Right renal pelvis (tissue), 4 donors: Measurements from ENCODE around the gene OR2V2. TPM values are rescaled to one million over a fixed set of nuclear protein-coding genes. Genes with fewer than 3 reads are reported as not detected.
"Not testable (repeated sequence)": the region's sequence is repeated elsewhere in the genome, so short reads cannot be mapped to it uniquely, and the experiment has no call there.

ENCODE experiments used
- DNase-seq, 4 donors: peaks; one replicate each; pipeline ENCODE4 v3.0.0-alpha.2; 2013; ENCODE audit warnings: low read depth in 4 of 4, low spot score in 3 of 4, missing footprints in 1 of 4
- polyA plus RNA-seq, 4 donors: library from polyadenylated mRNA; unstranded; fragments of 120-200 nt; gene quantifications; one replicate each; pipeline ENCODE4 v1.2.1, GENCODE V29; 2013; ENCODE audit not compliant: insufficient read length in 4 of 4

Gene OR2V2
- polyA plus RNA-seq, 4 donors: 0.01 TPM; not detected in 3

DNA sequence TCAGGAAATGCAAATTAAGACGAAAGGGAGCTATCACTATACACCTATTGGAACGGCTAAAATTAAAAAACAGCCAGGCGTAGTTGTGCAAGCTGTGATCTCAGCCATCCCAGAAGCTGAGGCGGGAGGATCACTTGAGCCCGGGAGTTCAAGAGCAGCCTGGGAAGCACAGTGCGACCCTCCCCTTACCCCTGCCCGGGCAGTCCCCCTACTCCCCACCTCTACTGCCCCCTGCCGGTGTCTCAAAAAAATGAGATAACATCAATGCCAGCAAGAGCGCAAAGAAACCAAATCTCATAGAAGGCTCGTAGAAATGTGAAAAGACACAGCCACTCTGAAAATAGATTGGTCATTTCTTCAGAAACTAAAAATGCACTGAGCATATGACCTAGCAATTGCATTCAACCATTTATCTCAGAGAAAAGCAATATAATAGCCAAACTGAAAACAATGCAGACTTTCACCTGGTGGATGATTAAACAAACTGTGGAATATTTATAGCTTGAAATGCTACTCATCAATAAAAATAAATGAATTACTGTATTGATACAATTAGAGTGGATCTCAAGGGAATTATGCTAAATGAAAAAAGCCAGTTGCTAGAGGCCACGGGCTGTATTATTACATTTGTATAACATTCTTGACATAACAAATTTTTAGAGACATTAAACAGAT lies 20.6 kb downstream of the OR2V2 start:
- DNase-seq: no peak

GRCh38 chr5:181168595-181169118 lies 21.3 kb downstream of the OR2V2 start:
- no peak for DNase-seq

DNA sequence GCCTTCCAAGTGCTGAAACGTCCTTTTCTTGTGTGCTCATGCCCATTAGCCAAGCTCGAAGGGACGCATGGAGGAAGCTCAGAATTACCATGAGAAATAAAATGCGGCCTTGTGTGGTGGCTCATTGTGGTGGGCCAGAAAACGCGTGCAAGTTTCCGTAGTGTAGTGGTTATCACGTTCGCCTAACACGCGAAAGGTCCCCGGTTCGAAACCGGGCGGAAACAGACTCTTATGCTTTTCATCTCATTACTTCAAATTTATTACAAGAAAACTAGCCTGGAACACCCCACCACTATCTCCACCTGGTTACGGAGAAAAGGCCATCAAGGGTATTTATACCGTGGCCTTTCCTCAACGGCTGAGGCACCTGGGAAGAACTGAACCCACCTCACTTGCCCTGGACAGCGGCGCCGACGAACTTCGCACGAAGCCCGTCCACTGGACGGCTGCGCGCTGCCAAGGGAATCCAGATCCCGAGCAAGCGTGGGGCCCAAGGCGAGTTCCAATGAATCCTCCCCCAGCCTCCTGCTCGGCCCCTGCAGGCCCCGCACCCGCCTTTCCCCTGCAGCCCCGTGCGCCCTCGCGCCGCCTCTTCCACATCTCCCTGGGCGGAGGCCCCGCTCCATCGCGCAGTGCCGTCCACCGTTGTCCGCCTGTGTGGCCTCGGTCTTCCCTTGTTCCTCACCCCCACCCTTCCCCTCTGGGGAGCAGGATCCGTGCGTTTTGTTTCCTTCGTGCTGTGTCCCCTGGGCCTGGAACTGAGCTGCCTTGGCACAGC lies 22.3 kb downstream of the OR2V2 start:
- DNase-seq: not testable (repeated sequence)

GRCh38 chr5:181170237-181170825 lies 22.9 kb downstream of the OR2V2 start:
- DNase-seq: no peak

DNA sequence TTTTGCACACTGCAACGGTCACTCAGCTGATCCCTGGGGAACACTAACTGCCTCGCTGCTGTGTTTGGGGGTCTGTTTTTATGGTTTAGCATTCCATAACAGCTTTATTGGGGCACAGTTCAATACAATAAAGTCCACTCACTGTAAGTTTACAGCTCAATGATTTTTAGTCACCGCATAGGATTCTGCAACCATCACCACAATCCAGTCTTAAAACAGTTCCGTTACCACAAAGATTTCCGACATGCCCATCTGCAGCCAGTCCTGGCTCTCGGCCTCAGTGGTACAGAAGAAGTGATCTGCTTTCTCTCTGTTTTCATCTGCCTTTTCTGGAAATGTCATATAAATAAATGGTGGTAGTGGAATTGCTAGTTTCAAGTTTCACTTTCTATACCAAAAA lies 23.6 kb downstream of the OR2V2 start:
- DNase-seq: no peak

DNA sequence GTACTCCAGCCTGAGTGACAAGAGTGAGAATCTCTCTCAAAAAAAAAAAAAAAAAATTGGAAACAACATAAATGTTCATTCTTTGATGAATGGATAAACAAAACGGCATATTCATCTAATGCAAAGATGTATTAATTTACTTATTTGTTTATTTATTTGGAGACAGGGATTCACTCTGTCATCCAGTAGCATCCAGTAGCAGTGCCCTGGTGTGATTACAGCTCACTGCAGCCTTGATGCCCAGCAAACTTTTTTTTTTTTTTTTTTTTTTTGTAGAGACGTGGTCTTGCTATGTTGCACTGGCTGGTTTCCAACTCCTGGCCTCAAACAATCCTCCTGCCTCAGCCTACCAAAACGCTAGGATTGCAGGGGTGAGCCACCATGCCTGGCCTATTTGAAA lies 24.4 kb downstream of the OR2V2 start:
- no peak for DNase-seq

GRCh38 chr5:181173027-181173419 lies 25.6 kb downstream of the OR2V2 start:
- DNase-seq: no peak

- no peak for DNase-seq
Measured at GRCh38 chr5:181173420-181174342, 26.3 kb downstream of the OR2V2 start.

- no peak for DNase-seq
Measured at GRCh38 chr5:181176254-181176952, 29.0 kb downstream of the OR2V2 start.

- not testable (repeated sequence) for DNase-seq
Measured at GRCh38 chr5:181177559-181177958, 30.2 kb downstream of the OR2V2 start.

DNA sequence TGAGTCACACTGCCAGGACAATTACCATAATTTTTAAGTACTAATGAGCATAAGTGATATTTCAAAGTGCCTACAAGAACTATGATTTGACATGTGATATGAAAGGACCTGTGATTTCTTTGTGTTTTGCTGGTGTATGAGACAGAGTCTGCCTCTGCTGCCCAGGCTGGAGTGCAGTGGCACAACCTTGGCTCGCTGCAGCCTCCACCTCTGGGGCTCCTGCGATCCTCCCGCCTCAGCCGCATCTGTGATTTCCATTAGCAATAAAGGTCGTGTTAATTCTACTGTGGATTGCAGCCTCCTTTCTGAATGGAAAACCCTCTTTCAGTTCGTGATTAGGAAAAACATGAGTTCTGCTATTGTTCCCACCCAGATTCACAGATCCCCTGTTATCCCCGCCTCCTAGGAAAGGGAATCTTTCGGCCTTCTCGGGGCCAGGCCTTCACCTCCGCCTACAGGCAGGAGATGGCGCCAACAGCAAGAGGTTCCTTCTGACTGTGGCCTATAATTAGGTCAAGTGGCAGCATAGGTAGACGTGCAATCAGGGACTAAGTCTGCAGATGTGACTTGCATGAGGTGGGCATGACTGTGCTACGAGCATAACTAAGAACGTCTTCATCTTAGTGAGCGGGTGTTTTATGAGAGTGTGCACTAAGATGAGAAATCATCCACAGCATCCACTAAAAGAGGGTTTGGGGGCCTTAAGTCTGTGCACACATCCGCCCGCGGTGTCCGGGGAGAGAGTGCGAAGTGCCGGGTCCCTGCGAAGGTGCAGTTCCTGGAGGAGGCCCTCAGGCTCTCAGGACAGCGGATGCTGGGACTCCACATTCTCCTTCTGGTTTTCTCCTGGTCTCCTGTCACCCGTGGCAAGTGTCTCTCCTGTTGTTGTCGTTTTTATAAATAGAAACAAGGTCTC lies 34.5 kb downstream of the OR2V2 start:
- DNase-seq: no peak

GRCh38 chr5:181182651-181183050 lies 35.3 kb downstream of the OR2V2 start:
- DNase-seq: no peak

DNA sequence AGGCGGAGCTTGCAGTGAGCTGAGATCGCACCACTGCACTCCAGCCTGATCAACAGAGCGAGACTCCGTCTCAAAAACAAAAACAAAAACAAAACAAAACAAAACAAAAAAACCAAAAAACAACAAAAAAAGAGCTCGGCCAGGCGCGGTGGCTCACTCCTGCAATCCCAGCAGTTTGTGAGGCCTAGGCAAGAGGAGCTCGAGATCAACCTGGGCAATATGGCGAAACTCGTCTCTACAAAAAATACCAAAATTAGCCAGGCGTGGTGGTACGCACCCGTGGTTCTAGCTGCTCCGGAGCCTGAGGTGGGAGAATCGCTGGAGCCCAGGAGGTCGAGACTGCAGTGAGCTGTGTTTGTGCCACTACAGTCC lies 37.4 kb downstream of the OR2V2 start:
- DNase-seq: no peak

GRCh38 chr5:181185560-181185959 lies 38.2 kb downstream of the OR2V2 start:
- no peak for DNase-seq

DNA sequence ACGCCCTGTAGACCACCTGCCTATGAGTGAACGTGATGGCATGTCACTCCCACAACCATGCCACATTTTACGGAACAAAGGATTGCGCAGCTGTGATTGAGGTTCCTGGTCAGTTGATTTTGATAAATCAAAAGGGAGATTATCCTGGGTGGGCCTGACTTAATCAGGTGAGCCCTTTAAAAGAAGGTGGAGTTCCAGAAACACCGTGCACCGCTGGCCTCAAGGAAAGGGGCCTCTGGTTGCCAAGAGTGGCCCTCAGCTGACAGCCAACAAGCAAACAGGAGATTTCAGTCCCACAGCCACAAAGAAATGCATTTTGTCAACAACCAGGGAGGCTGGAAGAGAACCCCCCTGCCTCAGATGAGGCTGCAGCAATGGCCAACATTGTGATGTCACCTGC lies 38.6 kb downstream of the OR2V2 start:
- no peak for DNase-seq

- no peak for DNase-seq
Measured at GRCh38 chr5:181186986-181187499, 39.7 kb downstream of the OR2V2 start.

DNA sequence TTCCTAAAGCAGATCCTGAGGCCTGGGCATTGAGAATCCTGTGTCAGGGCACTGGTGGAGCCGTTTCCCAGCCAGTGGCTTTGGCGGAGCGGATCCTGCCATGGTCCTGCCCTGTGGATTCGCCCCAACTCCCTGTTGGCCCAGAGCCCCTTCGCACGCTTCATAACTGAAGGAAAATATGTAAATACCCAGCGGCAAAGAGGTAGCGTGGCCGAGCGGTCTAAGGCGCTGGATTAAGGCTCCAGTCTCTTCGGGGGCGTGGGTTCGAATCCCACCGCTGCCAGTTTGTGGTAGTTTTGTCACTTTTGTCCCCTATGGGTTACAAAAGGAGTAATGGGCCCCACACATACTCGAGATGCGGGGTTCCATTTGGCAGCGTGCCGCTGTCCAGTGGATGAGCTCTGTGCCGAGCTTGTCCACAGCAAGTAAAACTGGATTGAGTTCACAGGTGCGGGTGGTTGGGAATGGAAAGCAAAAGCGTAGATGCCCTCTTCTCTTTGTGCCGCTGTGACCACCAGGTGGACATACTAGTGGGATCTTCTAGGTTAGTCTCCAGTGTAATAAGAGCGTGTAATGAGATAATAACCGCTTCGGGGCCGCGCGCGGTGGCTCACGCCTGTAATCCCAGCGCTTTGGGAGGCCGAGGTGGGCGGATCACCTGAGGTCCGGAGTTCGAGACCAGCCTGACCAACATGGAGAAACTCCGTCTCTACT lies 40.3 kb downstream of the OR2V2 start:
- no peak for DNase-seq
